Measurements from ENCODE around the gene CAP2.
A peak's percentile ranks its signal among the peaks of the same experiment; 100 is the strongest.
"Not testable (repeated sequence)": the region's sequence is repeated elsewhere in the genome, so short reads cannot be mapped to it uniquely, and the experiment has no call there.

Gene CAP2

DNA sequence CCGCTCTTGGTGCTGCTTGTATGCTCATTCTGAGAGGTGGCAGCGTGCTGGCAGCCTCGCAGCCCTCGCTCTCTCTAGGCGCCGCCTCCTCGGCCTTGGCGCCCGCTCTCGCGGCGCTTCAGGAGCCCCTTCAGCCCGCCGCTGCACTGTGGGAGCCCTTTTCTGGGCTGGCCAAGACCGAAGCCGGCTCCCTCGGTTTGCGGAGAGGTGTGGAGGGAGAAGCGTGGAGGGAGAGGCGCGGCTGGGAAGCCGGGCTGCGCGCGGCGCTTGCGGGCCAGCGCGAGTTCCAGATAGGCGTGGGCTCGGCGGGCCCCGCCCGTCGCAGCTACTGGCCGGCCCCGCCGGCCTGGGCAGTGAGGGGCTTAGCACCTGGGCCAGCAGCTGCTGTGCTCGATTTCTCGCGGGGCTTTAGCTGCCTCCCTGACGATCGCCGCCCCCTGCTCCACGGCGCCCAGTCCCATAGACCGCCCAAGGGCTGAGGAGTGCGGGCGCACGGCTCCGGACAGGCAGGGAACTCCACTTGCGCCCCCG lies 187.2 kb downstream of the CAP2 start:
- DNase-seq (ENCODE audit: low spot score) = no peak

DNA sequence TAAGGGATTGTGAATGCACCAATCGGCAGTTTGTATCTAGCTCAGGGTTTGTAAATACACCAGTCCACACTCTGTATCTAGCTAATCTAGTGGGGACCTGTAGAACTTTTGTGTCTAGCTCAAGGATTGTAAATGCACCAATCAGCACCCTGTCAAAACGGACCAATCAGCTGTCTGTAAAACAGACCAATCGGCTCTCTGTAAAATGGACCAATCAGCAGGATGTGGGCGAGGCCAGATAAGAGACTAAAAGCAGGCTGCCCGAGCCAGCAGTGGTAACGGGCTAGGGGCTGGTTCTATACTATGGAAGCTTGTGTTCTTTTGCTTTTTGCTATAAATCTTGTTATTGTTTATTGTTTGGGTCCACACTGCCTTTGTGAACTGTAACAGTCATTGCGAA lies 187.9 kb downstream of the CAP2 start:
- DNase-seq (ENCODE audit: low spot score) = not testable (repeated sequence)

DNA sequence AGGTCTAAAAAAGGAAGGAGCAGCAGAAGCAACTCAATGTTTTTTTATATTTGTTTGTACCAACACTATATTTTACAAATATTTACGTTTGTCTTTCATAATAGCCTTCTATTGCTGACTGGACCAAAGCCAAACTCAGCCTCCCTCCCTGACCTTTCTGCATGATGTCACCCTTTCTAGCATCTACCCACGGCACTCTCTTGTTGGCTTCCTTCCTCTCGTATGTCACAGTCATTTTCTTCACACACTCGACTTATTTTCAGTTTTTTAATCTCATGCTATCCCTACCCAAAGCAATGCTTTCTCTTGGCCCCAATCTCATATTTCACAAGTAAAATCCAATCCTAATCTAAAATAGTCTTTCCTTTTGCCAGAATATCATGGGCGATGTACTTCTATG lies 190.4 kb downstream of the CAP2 start:
- no peak for DNase-seq (ENCODE audit: low spot score)

DNA sequence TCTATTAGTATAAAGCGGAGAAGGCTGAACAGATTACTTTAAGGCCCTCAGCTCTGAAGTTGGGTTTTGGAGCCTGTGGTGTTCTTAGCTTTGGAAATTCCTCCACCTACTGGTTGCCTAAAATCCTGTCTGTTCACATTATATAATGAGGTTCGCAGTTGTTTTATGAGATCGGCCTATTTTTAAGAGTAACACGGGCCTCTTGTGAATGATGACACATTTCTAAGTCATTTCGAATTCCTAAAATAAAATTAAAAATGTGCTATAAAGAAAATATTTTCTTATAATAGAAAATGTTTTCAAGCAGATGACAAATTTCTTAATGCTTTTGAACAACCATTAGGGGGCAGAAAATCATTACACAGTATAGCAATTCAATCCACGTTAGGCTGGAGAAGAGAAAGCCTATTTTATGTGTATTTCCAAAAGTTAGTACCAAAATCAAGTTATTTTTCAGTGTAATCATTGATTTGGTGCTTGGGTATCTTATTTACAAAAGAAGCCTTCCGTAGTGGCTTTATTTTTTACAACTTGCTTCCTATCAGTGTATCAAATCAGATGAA lies 190.9 kb downstream of the CAP2 start:
- DNase-seq (ENCODE audit: low spot score) = peak; percentile 48

DNA sequence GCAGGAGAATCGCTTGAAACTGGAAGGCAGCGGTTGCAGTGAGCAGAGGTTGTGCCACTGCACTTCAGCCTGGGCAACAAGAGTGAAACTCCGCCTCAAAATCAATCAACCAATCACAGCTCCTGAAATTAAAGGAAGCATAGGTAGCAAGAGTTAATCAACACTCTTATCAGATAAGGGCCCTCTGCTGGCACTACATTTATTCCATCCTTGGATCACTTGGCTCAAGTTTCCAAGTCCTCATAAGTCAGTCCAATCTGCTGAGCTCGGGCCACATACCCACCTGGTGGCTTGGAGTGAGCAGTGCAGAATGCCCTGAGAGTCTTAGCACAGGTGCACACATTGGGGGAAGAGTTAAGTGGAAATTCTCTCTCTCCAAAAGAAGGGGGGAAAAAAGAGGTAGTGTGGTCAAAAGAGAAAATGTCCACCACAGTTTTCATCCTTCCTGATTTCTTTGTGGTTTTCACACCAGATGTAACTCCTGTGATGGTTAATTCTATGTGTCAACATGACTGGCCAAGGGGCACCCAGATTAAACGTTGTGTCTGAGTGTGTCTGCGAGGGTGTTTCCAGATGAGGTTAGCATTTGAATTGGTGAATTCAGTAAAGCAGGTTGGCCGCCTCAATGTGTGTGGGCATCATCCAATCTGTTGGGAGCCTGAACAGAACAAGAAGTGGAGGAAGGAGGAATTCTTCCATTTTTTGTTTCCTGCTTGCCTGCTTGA lies 192.5 kb downstream of the CAP2 start:
- DNase-seq (ENCODE audit: low spot score) = no peak

DNA sequence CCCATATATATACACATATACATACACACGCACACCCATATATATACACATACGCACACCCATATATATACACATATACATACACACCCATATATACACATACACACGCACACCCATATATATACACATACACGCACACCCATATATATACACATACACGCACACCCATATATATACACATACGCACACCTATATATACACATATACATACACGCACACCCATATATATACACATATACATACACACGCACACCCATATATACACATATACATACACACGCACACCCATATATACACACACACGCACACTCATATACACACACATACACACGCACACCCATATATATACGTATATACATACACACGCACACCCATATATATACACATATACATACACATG lies 193.2 kb downstream of the CAP2 start:
- DNase-seq (ENCODE audit: low spot score) = not testable (repeated sequence)

DNA sequence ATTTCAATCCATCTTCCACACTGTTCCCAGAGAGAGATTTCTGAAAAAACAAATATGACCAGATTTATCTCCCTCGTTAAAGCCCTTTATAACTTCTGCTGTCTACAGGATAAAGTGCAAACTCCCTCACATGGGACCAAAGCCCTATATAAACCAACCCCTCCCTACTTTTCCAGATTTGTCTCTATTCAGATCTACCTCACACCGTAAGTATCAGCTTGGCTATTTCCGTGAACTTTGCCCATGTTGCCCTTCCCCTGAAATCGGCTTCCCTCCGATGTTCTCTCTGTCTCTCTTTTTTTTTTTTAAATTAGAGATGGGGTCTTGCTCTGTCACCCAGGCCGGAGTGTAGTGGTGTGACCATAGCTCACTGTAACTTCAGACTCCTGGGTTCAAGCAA lies 194.6 kb downstream of the CAP2 start:
- no peak for DNase-seq (ENCODE audit: low spot score)

DNA sequence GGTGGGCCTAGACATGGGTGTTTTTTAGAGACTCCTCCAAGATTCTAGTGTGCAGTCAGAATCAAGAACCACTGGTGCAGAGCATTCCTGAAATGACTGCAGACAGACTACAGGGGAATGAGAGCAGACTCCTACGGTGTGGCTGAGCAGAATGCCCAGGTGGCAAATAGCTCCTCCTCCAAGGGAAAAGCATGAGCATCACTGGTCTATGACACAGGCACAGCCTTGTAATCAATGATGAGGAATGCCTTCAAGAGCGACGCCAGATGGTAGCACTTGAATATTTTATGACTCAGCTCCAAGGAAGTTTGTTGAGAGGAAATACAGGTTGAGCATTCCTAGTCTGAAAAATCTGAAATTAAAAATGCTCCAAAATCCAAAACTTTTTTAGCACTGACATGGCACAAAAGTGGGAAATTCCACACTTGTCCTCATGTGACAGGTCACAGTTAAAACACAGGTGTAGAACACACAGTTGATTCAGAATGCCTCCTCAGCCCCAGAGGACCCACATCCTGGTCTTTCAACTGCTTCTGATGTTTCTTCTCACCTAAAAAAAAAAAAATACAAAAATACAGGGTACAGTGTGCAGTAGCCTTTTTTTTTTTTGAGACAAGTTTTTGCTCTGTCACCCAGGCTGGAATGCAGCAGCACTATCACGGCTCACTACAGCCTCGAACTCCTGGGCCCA lies 196.2 kb downstream of the CAP2 start:
- DNase-seq (ENCODE audit: low spot score) = no peak

DNA sequence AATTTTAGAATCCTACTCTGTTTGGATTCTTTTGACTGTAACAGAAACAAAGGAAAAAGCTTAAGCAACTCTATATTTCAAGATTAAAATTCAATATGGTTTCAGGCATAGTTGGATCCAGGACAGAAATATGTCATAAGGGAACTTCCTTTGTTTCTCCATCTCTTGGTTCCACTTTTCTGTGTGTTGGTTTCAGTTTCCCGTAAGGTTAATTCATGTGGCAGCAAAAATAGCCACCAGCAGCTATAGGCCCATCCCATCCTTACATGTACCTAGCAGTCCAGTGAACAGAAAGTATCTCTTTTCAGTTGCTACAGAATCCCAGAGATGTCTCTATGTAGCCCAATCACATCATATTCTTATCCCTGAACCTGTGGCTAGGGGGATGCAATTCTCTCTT lies 197.9 kb downstream of the CAP2 start:
- DNase-seq (ENCODE audit: low spot score) = no peak

DNA sequence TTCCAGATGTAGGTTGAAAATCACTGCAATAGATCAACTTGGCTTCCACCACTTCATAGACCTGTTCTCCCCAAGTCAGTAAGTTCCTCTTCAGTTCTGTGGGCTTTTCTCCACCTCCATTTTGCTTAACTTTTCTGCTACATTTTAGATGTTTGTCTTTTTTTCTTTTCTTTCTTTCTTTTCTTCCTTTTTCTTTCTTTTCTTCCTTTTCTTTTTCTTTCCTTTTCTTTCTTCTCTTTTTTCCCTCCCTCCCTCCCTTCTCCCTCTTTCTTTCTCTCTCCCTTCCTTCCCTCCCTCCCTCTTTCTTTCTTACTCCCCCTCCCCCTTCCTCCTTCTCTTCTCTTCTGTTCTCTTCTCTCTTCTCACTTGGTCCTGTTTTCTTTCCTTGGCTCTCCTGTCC lies 199.9 kb downstream of the CAP2 start:
- no peak for DNase-seq (ENCODE audit: low spot score)

DNA sequence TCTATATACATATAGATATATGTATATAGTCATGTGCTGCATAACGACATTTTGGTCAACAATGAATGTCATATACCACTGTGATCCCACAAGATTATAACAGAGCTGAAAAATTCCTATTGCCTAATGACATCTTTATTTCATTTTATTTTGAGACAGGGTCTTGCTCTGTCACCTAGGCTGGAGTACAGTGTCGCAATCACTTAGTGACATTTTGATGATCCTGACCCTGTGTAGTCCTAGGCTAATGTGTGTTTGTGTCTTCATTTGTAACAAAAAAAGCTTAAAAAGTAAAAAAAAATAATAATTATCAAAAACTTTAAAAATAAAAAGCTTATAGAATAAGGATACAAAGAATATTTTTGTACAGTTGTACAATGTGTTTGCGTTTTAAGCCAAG lies 202.7 kb downstream of the CAP2 start:
- no peak for DNase-seq (ENCODE audit: low spot score)

DNA sequence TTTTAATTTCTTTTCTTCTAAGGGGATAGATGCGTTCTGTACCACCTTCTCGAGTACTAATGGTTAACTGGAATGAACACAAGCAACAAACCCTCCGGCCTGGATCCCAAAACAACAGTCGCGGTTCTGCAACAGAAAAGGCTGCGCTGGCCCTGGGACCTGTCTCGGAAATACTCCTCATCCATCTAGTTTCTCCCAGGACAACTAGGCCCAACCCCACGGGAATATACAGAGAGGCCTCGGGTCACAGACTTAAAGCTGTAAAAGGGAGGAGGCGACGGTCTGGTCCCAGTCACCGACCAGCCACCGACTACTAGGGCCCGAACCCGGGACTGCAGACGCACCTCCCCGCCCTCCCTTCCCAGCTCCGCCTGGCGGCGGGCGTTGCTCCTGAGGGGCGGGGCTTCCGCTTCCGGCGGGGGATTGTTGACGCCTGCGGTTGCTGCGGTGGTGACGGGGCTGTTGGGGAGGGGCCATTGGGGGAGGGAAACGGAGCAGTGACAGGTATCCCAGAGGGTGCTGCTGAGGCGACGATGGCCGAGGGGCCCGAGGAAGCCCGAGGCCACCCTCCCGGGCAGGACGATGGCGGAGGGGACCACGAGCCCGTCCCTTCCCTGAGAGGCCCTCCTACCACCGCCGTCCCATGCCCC lies 206.6 kb downstream of the CAP2 start, which contains the start of gene FAM8A1:
Gene FAM8A1 (plus strand): TSS at position 426 of the 650 bp plus-strand sequence. CDS start 108 bp downstream, at position 534.
- DNase-seq (ENCODE audit: low spot score) = peak; percentile 93

DNA sequence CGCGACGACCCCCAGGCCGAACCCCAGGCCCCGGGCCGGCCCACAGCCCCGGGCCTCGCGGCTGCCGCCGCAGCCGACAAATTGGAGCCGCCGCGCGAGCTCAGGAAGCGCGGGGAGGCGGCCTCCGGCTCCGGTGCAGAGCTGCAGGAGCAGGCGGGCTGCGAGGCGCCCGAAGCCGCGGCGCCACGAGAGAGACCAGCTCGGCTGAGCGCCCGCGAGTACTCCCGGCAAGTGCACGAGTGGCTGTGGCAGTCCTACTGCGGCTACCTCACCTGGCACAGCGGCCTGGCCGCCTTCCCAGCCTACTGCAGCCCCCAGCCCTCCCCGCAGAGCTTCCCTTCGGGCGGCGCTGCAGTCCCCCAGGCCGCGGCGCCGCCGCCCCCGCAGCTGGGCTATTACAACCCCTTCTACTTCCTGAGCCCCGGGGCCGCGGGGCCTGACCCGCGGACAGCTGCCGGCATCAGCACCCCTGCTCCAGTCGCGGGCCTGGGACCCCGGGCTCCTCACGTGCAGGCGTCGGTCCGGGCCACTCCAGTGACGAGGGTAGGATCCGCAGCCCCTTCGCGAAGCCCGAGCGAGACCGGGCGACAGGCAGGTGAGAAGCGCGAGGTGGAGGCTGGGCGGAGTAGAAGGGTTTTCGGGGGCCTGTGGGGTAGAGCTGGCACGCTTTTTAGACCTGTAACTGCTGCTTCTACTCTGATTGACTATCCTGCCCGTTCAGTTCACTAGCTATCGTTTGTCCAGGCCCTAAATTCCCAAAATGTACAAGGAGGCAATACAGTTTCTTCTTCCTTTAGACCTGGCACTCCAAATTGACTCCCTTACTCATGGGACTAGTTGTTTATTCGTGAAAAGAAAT lies 207.4 kb downstream of the CAP2 start:
- DNase-seq (ENCODE audit: low spot score) = peak; percentile 35

DNA sequence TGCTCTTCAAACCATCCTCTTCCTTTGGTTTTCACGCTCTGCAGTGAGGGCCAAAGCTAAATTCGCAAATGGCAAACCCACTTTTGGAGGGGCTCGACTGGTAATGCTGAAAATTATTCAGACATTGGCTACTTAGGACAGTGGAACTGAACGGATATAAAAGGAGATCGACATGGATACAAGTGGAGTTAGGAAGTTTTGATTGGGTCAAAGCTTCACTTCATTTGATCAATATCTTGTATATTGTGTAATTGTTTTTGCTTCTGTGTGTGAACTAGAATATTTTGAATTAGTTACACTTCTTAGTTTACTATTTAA lies 207.9 kb downstream of the CAP2 start:
- DNase-seq (ENCODE audit: low spot score) = no peak

DNA sequence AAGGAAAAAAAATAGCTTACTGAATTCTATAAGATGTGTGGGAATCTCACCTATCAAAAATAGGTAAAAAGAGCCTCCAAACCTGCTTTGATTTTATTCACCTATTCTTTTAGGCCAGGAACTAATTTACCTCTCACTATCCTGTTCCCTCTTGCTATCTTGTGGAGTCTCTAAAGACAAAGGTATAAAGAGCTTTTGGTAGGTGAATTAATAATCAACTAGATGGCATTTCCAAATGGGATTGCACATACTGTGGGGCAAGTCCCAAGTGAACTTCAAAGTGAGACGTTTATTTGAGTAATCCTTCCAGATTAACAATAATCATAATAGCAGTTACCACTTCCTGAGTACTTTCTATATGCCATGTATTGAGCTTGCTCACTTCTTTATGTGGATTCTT lies 209.5 kb downstream of the CAP2 start:
- DNase-seq (ENCODE audit: low spot score) = no peak

DNA sequence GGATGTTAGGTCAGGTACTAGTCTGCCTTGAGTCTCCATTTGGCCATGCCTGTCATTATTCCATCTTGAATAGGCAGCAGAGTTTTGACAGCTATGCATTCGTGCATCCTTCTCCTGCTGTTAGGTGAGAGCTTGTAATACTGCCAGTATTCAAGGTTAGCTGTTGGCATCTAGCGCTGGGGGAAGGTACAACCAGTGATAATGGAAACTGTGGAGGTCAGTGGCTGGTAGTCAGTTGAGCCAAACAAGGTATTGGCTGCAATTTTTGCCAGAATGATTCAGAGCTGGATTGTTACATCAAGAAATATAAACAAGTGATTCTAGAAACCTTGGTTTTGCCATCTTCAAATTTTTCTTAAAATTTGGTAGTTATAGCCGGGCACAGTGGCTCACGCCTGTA lies 213.2 kb downstream of the CAP2 start:
- no peak for DNase-seq (ENCODE audit: low spot score)

Measured in hematopoietic multipotent progenitor cell treated with erythropoietin and hydrocortisone succinate and interleukin-3 and kit ligand, for 15 days (in vitro differentiated cells).